HepG2 (cell line): ENCODE measurements around the gene LMAN1L. TPM values are rescaled to one million over a fixed set of nuclear protein-coding genes. Genes with fewer than 3 reads are reported as not detected.

Experiments used
- ARNT2 ChIP-seq: sonication (generic); formaldehyde crosslinking; IDR thresholded peaks from 2 replicates; pipeline ENCODE4 v1.8.0; 2022; ENCODE audit warnings: mild to moderate bottlenecking, low read depth, missing genetic modification reagents, moderate library complexity
- ATF7-NPFF ChIP-seq: sonication (generic); formaldehyde crosslinking; IDR thresholded peaks from 2 replicates; pipeline ENCODE4 v1.8.1; 2023; ENCODE audit warnings: mild to moderate bottlenecking, low read depth, missing genetic modification reagents, moderate library complexity
- CHD2 ChIP-seq: IDR thresholded peaks from 2 replicates; pipeline ENCODE4 v1.6.1; 2011; ENCODE audit warnings: low read depth, low read length, improper control_type of control experiment
- CREM ChIP-seq, 2 experiments: sonication (generic) in 1 of 2; formaldehyde crosslinking in 1 of 2; IDR thresholded peaks; 2 replicates each; pipeline versions ENCODE4 v1.4.0 to v1.6.1; 2016 to 2020; ENCODE audit warnings: antibody characterized with exemption in 1 of 2, mild to moderate bottlenecking in 1 of 2, missing genetic modification reagents in 1 of 2
- ESRRA ChIP-seq: sonication (generic); formaldehyde crosslinking; IDR thresholded peaks from 2 replicates; pipeline ENCODE4 v1.5.1; 2020; ENCODE audit warnings: mild to moderate bottlenecking, low read depth, missing genetic modification reagents
- GATAD1 ChIP-seq: IDR thresholded peaks from 2 replicates; pipeline ENCODE4 v1.6.1; 2016; ENCODE audit warnings: missing genetic modification reagents, missing compliant biosample characterization
- IKZF4 ChIP-seq: sonication (generic); formaldehyde crosslinking; IDR thresholded peaks from 2 replicates; pipeline ENCODE4 v1.5.1; 2020; ENCODE audit warnings: borderline replicate concordance, mild to moderate bottlenecking, low read depth, missing genetic modification reagents; ENCODE audit errors: not compliant biosample characterization
- KAT8 ChIP-seq: IDR thresholded peaks from 2 replicates; pipeline ENCODE4 v1.6.1; 2016; ENCODE audit warnings: missing genetic modification reagents, missing compliant biosample characterization
- MAZ ChIP-seq, 2 experiments: sonication (generic) in 1 of 2; formaldehyde crosslinking in 1 of 2; IDR thresholded peaks; 2 replicates each; pipeline versions ENCODE4 v1.5.0 to v1.6.1; 2012 to 2020; ENCODE audit warnings: low read depth in 2 of 2, mild to moderate bottlenecking in 2 of 2, borderline replicate concordance in 1 of 2, improper control_type of control experiment in 1 of 2, low read length in 1 of 2, missing genetic modification reagents in 1 of 2, moderate library complexity in 1 of 2
- NFKBIZ ChIP-seq: IDR thresholded peaks from 2 replicates; pipeline ENCODE4 v1.6.1; 2018; ENCODE audit warnings: missing genetic modification reagents, missing compliant biosample characterization
- NONO ChIP-seq, 2 experiments: fragments of 450-650 bp in 1 of 2; sonication (generic) in 1 of 2; formaldehyde crosslinking in 1 of 2; IDR thresholded peaks in 1 of 2; conservative IDR thresholded peaks in 1 of 2; 2 replicates each; pipeline versions ENCODE4 v1.6.1 to v1.8.0; 2017 to 2022; ENCODE audit warnings: mild to moderate bottlenecking in 1 of 2, missing genetic modification reagents in 1 of 2, moderate library complexity in 1 of 2
- POLR2G ChIP-seq: fragments of 200-400 bp; formaldehyde crosslinking; IDR thresholded peaks from 2 replicates; pipeline ENCODE4 v1.6.1; 2018; ENCODE audit warnings: mild to moderate bottlenecking, low read depth, low read length, moderate library complexity
- SMC3 ChIP-seq: IDR thresholded peaks from 2 replicates; pipeline ENCODE4 v1.6.1; 2011; ENCODE audit warnings: low read length, improper control_type of control experiment
- SP2 ChIP-seq: sonication (generic); formaldehyde crosslinking; IDR thresholded peaks from 2 replicates; pipeline ENCODE4 v1.5.1; 2020; ENCODE audit warnings: mild to moderate bottlenecking, missing genetic modification reagents
- TEAD3 ChIP-seq: optimal IDR thresholded peaks from 2 replicates; pipeline ENCODE3; 2016; ENCODE audit warnings: borderline replicate concordance
- ZNF207 ChIP-seq: fragments of 450-650 bp; IDR thresholded peaks from 2 replicates; pipeline ENCODE4 v1.6.1; 2016; ENCODE audit warnings: antibody characterized with exemption, borderline replicate concordance
- ZNF317 ChIP-seq: sonication (generic); formaldehyde crosslinking; IDR thresholded peaks from 2 replicates; pipeline ENCODE4 v1.5.0; 2020; ENCODE audit warnings: mild to moderate bottlenecking, missing genetic modification reagents
- ZNF577 ChIP-seq: sonication (generic); formaldehyde crosslinking; IDR thresholded peaks from 2 replicates; pipeline ENCODE4 v1.4.0; 2020; ENCODE audit warnings: mild to moderate bottlenecking, low read depth, missing genetic modification reagents, borderline replicate concordance
- polyA plus RNA-seq, 8 experiments: library from polyadenylated mRNA; depleted of rRNA in 3 of 8; stranded (reverse) in 7 of 8; unstranded in 1 of 8; fragments of >200 nt; fragmentation: Illumina TruSeq in 4 of 8; extraction: Trizol in 4 of 8; gene quantifications; 2 replicates each; pipeline versions ENCODE4 v1.2.1 to v1.2.3, GENCODE V29; 2011 to 2016; ENCODE audit warnings: low read depth in 4 of 8, missing spikeins in 1 of 8, mixed read lengths in 1 of 8; ENCODE audit not compliant: insufficient read depth in 1 of 8
- total RNA-seq, 5 experiments: library from RNA; depleted of rRNA; stranded (reverse); fragments of >200 nt; fragmentation: Illumina TruSeq; extraction: Trizol; gene quantifications; 2 replicates each; pipeline ENCODE4 v1.2.3, GENCODE V29; 2016; ENCODE audit warnings: low read depth in 1 of 5
- TF ChIP-seq, protein P1 (sequence below): sonication (generic); formaldehyde crosslinking; IDR thresholded peaks from 2 replicates; pipeline ENCODE4 v1.5.1; 2020; ENCODE audit warnings: missing genetic modification reagents, mild to moderate bottlenecking, borderline replicate concordance
- TF ChIP-seq, protein P2 (sequence below): sonication (generic); formaldehyde crosslinking; IDR thresholded peaks from 2 replicates; pipeline ENCODE4 v1.4.0; 2020; ENCODE audit warnings: missing genetic modification reagents
- TF ChIP-seq, protein P3 (sequence below): sonication (generic); formaldehyde crosslinking; IDR thresholded peaks from 2 replicates; pipeline ENCODE4 v1.4.0; 2020; ENCODE audit warnings: missing genetic modification reagents

The LMAN1L gene
- total and polyA plus RNA-seq, 2 of the 13 experiments (the other 11 are each of a cell fraction or from before 2014, with no cell fraction given): not detected

DNA sequence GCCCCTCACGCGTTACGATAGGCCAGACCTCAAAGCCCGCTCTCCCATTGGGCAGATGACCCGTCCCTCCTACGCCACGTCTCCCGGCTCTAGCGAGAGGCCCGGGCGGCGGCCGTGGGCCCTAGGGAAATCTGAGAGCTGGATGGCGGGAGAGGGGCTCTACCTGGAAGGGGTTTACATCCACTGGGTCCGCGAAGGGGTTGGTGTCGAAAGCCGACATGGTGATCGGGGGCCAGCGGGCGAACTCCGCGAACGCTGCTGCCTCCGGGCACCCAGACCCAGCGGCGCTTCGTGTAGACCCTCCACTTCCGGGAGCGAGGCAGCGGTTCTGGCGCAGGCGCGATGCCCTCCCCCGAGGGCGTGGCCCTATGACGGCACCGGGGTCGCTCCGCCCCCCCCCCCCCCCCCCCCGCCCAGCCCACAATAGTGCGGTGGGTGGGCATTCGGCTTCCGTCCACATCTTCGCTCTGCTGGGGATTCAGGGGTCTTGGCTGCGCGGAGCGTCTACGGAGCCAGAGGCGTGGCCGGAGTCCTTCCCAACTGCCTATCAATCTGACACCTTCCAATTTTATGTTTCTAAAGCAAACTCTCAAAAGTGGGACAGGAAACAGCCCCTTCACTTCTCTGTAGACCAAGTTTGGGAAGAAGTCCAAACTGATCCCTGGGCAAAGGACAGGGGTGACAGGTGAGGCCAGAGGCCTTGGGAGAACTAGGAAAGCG, 60.6 kb downstream of the LMAN1L start, which contains the start of gene SCAMP2 (continued):
- TF ChIP-seq NONO (IDR thresholded peaks at IDR 0.05) (no peak), NONO (CRISPR knock-in tag; conservative IDR thresholded peaks at IDR 0.05) (0 out of 2 replicates have a peak, but pooled peaks have one; percentile 43), IKZF4 (peak; percentile 79), GATAD1 (CRISPR knock-in tag) (peak; percentile 78), TEAD3 (CRISPR knock-in tag) (no peak), ZNF577 (no peak), CREM (IDR thresholded peaks at IDR 0.05) (peak; percentile 83), CREM (CRISPR knock-in tag; IDR thresholded peaks at IDR 0.05) (no peak), SMC3 (no peak), ESRRA (CRISPR knock-in tag) (0 out of 2 replicates have a peak, but pooled peaks have one; percentile 27), ZNF207 (no peak), KAT8 (peak; percentile 94), NFKBIZ (no peak), POLR2G (peak; percentile 91), MAZ (IDR thresholded peaks at IDR 0.05; ENCODE audit: borderline replicate concordance, low read depth, low read length) (peak; percentile 32; the same call in 1 of the 2 replicates), MAZ (CRISPR knock-in tag; IDR thresholded peaks at IDR 0.05; ENCODE audit: low read depth) (peak; percentile 43; the same call in 1 of the 2 replicates), SP2 (CRISPR knock-in tag) (peak; percentile 93), ARNT2 (CRISPR knock-in tag) (peak; percentile 69; the same call in 1 of the 2 replicates), ATF7-NPFF (CRISPR knock-in tag) (peak; percentile 38; the same call in 1 of the 2 replicates), CHD2 (0 out of 2 replicates have a peak, but pooled peaks have one; percentile 10), ZNF317 (CRISPR knock-in tag) (no peak)
- TF ChIP-seq, protein P1, sequence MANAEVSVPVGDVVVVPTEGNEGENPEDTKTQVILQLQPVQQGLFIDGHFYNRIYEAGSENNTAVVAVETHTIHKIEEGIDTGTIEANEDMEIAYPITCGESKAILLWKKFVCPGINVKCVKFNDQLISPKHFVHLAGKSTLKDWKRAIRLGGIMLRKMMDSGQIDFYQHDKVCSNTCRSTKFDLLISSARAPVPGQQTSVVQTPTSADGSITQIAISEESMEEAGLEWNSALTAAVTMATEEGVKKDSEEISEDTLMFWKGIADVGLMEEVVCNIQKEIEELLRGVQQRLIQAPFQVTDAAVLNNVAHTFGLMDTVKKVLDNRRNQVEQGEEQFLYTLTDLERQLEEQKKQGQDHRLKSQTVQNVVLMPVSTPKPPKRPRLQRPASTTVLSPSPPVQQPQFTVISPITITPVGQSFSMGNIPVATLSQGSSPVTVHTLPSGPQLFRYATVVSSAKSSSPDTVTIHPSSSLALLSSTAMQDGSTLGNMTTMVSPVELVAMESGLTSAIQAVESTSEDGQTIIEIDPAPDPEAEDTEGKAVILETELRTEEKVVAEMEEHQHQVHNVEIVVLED (CRISPR knock-in tag): peak; percentile 76; the same call in 1 of the 2 replicates
- TF ChIP-seq, protein P2, sequence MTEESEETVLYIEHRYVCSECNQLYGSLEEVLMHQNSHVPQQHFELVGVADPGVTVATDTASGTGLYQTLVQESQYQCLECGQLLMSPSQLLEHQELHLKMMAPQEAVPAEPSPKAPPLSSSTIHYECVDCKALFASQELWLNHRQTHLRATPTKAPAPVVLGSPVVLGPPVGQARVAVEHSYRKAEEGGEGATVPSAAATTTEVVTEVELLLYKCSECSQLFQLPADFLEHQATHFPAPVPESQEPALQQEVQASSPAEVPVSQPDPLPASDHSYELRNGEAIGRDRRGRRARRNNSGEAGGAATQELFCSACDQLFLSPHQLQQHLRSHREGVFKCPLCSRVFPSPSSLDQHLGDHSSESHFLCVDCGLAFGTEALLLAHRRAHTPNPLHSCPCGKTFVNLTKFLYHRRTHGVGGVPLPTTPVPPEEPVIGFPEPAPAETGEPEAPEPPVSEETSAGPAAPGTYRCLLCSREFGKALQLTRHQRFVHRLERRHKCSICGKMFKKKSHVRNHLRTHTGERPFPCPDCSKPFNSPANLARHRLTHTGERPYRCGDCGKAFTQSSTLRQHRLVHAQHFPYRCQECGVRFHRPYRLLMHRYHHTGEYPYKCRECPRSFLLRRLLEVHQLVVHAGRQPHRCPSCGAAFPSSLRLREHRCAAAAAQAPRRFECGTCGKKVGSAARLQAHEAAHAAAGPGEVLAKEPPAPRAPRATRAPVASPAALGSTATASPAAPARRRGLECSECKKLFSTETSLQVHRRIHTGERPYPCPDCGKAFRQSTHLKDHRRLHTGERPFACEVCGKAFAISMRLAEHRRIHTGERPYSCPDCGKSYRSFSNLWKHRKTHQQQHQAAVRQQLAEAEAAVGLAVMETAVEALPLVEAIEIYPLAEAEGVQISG: peak; percentile 33; the same call in 1 of the 2 replicates
- TF ChIP-seq, protein P3, sequence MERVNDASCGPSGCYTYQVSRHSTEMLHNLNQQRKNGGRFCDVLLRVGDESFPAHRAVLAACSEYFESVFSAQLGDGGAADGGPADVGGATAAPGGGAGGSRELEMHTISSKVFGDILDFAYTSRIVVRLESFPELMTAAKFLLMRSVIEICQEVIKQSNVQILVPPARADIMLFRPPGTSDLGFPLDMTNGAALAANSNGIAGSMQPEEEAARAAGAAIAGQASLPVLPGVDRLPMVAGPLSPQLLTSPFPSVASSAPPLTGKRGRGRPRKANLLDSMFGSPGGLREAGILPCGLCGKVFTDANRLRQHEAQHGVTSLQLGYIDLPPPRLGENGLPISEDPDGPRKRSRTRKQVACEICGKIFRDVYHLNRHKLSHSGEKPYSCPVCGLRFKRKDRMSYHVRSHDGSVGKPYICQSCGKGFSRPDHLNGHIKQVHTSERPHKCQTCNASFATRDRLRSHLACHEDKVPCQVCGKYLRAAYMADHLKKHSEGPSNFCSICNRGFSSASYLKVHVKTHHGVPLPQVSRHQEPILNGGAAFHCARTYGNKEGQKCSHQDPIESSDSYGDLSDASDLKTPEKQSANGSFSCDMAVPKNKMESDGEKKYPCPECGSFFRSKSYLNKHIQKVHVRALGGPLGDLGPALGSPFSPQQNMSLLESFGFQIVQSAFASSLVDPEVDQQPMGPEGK: peak; percentile 57; the same call in 1 of the 2 replicates
